NB4 (cell line): ENCODE measurements around the gene PITPNC1.

Experiments used
- POLR2A ChIP-seq: IDR thresholded peaks from 2 replicates; pipeline ENCODE4 v1.6.1; 2011; ENCODE audit warnings: mild to moderate bottlenecking; ENCODE audit not compliant: insufficient read length; ENCODE audit errors: extremely low read depth
- TF ChIP-seq, protein P1 (sequence below): IDR thresholded peaks from one replicate; pipeline ENCODE4 v1.5.1; 2012; ENCODE audit warnings: low read depth, low read length
- TF ChIP-seq, protein P2 (sequence below): IDR thresholded peaks from 2 replicates; pipeline ENCODE4 v1.6.1; 2011; ENCODE audit warnings: low read depth, low read length

DNA sequence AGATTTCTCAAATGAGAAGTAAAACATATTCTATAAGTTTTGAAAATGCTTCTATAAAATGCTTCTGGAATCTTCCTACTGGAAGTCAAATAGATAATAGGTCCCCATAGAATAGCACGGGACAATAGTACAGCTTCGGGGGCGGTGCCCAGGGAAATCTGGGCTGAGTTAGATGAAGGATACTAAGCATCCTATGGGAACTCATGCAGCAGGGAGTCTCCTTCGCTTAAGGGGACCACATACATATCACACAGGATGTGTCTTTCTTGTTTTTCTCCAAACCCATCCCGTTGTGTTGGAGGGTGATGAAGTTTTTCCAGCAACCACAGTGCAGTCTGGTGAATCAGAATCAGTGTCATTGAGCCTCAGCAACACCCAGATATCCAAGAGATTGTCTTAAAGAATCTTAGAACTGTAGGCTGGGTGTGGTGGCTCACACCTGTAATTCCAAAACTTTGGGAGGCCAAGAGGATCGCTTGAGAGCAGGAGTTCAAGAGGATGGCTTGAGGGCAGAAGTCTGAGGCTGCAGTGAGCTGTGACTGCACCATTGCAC lies 84.2 kb downstream of the PITPNC1 start:
- TF ChIP-seq, protein P1, sequence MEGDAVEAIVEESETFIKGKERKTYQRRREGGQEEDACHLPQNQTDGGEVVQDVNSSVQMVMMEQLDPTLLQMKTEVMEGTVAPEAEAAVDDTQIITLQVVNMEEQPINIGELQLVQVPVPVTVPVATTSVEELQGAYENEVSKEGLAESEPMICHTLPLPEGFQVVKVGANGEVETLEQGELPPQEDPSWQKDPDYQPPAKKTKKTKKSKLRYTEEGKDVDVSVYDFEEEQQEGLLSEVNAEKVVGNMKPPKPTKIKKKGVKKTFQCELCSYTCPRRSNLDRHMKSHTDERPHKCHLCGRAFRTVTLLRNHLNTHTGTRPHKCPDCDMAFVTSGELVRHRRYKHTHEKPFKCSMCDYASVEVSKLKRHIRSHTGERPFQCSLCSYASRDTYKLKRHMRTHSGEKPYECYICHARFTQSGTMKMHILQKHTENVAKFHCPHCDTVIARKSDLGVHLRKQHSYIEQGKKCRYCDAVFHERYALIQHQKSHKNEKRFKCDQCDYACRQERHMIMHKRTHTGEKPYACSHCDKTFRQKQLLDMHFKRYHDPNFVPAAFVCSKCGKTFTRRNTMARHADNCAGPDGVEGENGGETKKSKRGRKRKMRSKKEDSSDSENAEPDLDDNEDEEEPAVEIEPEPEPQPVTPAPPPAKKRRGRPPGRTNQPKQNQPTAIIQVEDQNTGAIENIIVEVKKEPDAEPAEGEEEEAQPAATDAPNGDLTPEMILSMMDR, result no peak
- TF ChIP-seq POLR2A, result no peak
- TF ChIP-seq, protein P2, sequence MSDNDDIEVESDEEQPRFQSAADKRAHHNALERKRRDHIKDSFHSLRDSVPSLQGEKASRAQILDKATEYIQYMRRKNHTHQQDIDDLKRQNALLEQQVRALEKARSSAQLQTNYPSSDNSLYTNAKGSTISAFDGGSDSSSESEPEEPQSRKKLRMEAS, result no peak
